Neural cell (in vitro differentiated cells): ENCODE data around the gene GSTM1. TPM values are rescaled to one million over a fixed set of nuclear protein-coding genes. Genes with fewer than 3 reads are reported as not detected.
"Not testable (repeated sequence)": the region's sequence is repeated elsewhere in the genome, so short reads cannot be mapped to it uniquely, and the experiment has no call there.

Experiments used
- H2AFZ ChIP-seq: fragments of 200-600, 300-800 bp; sonication (generic), shearing (Covaris generic); 2 replicates; pipeline ENCODE4 v1.6.0; 2014; ENCODE audit warnings: low read depth, mild to moderate bottlenecking, antibody characterized with exemption, low read length, moderate library complexity
- H3F3A ChIP-seq: fragments of 200-600 bp; shearing (Covaris generic); 2 replicates; pipeline ENCODE4 v1.6.1; 2016; ENCODE audit warnings: mild to moderate bottlenecking, moderate library complexity, mixed read lengths, antibody characterized with exemption, low read length; ENCODE audit not compliant: insufficient read depth, poor library complexity, severe bottlenecking
- H3K27ac ChIP-seq: fragments of 200-600, 300-800 bp; sonication (generic), shearing (Covaris generic); 2 replicates; pipeline ENCODE4 v1.5.1; 2014; ENCODE audit warnings: mild to moderate bottlenecking, low read length, moderate library complexity
- H3K27me3 ChIP-seq: fragments of 300-800, 200-600 bp; sonication (generic), shearing (Covaris generic); 2 replicates; pipeline ENCODE4 v1.6.0; 2014; ENCODE audit warnings: mild to moderate bottlenecking, low read depth, low read length, moderate library complexity; ENCODE audit not compliant: insufficient read depth
- H3K36me3 ChIP-seq: fragments of 300-800, 200-600 bp; sonication (generic), shearing (Covaris generic); 2 replicates; pipeline ENCODE4 v1.5.1; 2014; ENCODE audit warnings: mild to moderate bottlenecking, antibody characterized with exemption, low read length, moderate library complexity; ENCODE audit not compliant: insufficient read depth
- H3K4me2 ChIP-seq: fragments of 300-800, 200-600 bp; sonication (generic), shearing (Covaris generic); 2 replicates; pipeline ENCODE4 v1.6.0; 2014; ENCODE audit warnings: mild to moderate bottlenecking, low read length
- H3K4me3 ChIP-seq: fragments of 300-800, 200-600 bp; sonication (generic), shearing (Covaris generic); 2 replicates; pipeline ENCODE4 v1.5.1; 2014; ENCODE audit warnings: mild to moderate bottlenecking, low read length, moderate library complexity
- H3K79me2 ChIP-seq: fragments of 200-600 bp; shearing (Covaris generic); replicated peaks from 2 replicates; pipeline ENCODE4 v1.6.0; 2014; ENCODE audit warnings: mild to moderate bottlenecking, low read length, moderate library complexity; ENCODE audit not compliant: insufficient read depth
- H3K9ac ChIP-seq: fragments of 300-800, 200-600 bp; sonication (generic), shearing (Covaris generic); 2 replicates; pipeline ENCODE4 v1.6.1; 2016; ENCODE audit warnings: mild to moderate bottlenecking, low read length, mixed read lengths
- H3K9me2 ChIP-seq: fragments of 200-600 bp; shearing (Covaris generic); 2 replicates; pipeline ENCODE4 v1.6.1; 2016; ENCODE audit warnings: mild to moderate bottlenecking, low read length, mixed read lengths; ENCODE audit not compliant: insufficient read depth
- H3K9me3 ChIP-seq: fragments of 200-600, 300-800 bp; sonication (generic), shearing (Covaris generic); 2 replicates; pipeline ENCODE4 v1.6.1; 2016; ENCODE audit warnings: mild to moderate bottlenecking, mixed run types, low read length, moderate library complexity, mixed read lengths
- H4K20me1 ChIP-seq: fragments of 200-600 bp; shearing (Covaris generic); 2 replicates; pipeline ENCODE4 v1.6.1; 2016; ENCODE audit warnings: mild to moderate bottlenecking, mixed run types; ENCODE audit not compliant: insufficient read depth
- CTCF ChIP-seq: fragments of 450-650 bp; IDR thresholded peaks from 2 replicates; pipeline ENCODE4 v1.5.1; 2014; ENCODE audit warnings: antibody characterized with exemption, mild to moderate bottlenecking, moderate library complexity; ENCODE audit not compliant: poor library complexity, severe bottlenecking
- EP300 ChIP-seq: fragments of 450-650 bp; conservative IDR thresholded peaks from 2 replicates; pipeline ENCODE4 v1.6.1; 2014; ENCODE audit warnings: antibody characterized with exemption, mild to moderate bottlenecking, moderate library complexity; ENCODE audit not compliant: poor library complexity, severe bottlenecking
- EZH2 ChIP-seq: fragments of 200-600, 300-800 bp; shearing (Covaris generic), sonication (generic); IDR thresholded peaks from 2 replicates; pipeline ENCODE4 v1.6.1; 2014; ENCODE audit warnings: antibody characterized with exemption, low read length, borderline replicate concordance, mild to moderate bottlenecking; ENCODE audit not compliant: insufficient read depth, poor library complexity, severe bottlenecking
- MXI1 ChIP-seq: fragments of 450-650 bp; conservative IDR thresholded peaks from 2 replicates; pipeline ENCODE4 v1.6.1; 2014; ENCODE audit warnings: antibody characterized with exemption, mild to moderate bottlenecking; ENCODE audit not compliant: poor library complexity, severe bottlenecking
- POLR2AphosphoS5 ChIP-seq: IDR thresholded peaks from 2 replicates; pipeline ENCODE4 v1.6.1; 2012
- RAD21 ChIP-seq: fragments of 450-650 bp; conservative IDR thresholded peaks from 2 replicates; pipeline ENCODE4 v1.6.1; 2014; ENCODE audit warnings: antibody characterized with exemption, mild to moderate bottlenecking, moderate library complexity
- REST ChIP-seq: IDR thresholded peaks from 2 replicates; pipeline ENCODE4 v1.6.1; 2012; ENCODE audit warnings: borderline replicate concordance
- SMC3 ChIP-seq: fragments of 450-650 bp; conservative IDR thresholded peaks from 2 replicates; pipeline ENCODE4 v1.6.1; 2014; ENCODE audit warnings: antibody characterized with exemption, mild to moderate bottlenecking, moderate library complexity; ENCODE audit not compliant: poor library complexity
- TAF1 ChIP-seq: IDR thresholded peaks from 2 replicates; pipeline ENCODE4 v1.6.1; 2012; ENCODE audit warnings: low read depth
- polyA plus RNA-seq: library from polyadenylated mRNA; depleted of rRNA; stranded (reverse); fragments of >200 nt; gene quantifications from 2 replicates; pipeline ENCODE4 v1.2.3, GENCODE V29; 2014

The GSTM1 gene
- polyA plus RNA-seq, 1 donor from 2014 or later, result not detected

- Histone ChIP-seq H4K20me1 (no peaks in the 10 kb centered on the region), H3K79me2 (no peaks in the 10 kb centered on the region), H3K4me3 (no peak overlapping the region), H3K9ac (no peak overlapping the region), H3F3A (no peaks in the 10 kb centered on the region), H3K9me3 (no peaks in the 10 kb centered on the region), H2AFZ (no peak overlapping the region), H3K4me2 (no peak overlapping the region), H3K9me2 (no peaks in the 10 kb centered on the region), H3K27me3 (no peaks in the 10 kb centered on the region), H3K27ac (no peak overlapping the region), H3K36me3 (no peaks in the 10 kb centered on the region)
- TF ChIP-seq POLR2AphosphoS5 (no peak), EZH2 (no peak), REST (no peak), SMC3 (no peak), RAD21 (no peak), TAF1 (no peak), EP300 (no peak), CTCF (no peak), MXI1 (no peak)
Measured at GRCh38 chr1:109669246-109669948, 18.2 kb upstream of the GSTM1 start.

- H3K4me2 ChIP-seq, H3F3A ChIP-seq, H3K9ac ChIP-seq, H3K9me3 ChIP-seq, H4K20me1 ChIP-seq, H3K36me3 ChIP-seq, H2AFZ ChIP-seq, H3K27ac ChIP-seq, H3K79me2 ChIP-seq, H3K9me2 ChIP-seq, H3K4me3 ChIP-seq, H3K27me3 ChIP-seq: not testable (repeated sequence)
Measured at GRCh38 chr1:109669949-109670302, 17.7 kb upstream of the GSTM1 start.

GRCh38 chr1:109671067-109671466 is 16.6 kb upstream of the GSTM1 start:
- no peak overlapping the region for H3K4me3 ChIP-seq
- no peak overlapping the region for H2AFZ ChIP-seq
- H3K27ac ChIP-seq, result no peak overlapping the region
- H4K20me1 ChIP-seq, result no peaks in the 10 kb centered on the region
- TF ChIP-seq REST, result no peak
- H3K4me2 ChIP-seq, result no peak overlapping the region
- no peaks in the 10 kb centered on the region for H3K9me2 ChIP-seq
- H3K79me2 ChIP-seq, result no peaks in the 10 kb centered on the region
- H3K9ac ChIP-seq, result no peak overlapping the region
- H3K9me3 ChIP-seq, result no peaks in the 10 kb centered on the region
- H3K27me3 ChIP-seq, result no peaks in the 10 kb centered on the region
- no peaks in the 10 kb centered on the region for H3F3A ChIP-seq
- no peaks in the 10 kb centered on the region for H3K36me3 ChIP-seq

- not testable (repeated sequence) for H3F3A ChIP-seq, H3K36me3 ChIP-seq, H3K27me3 ChIP-seq, H3K4me3 ChIP-seq, H3K9ac ChIP-seq, H3K79me2 ChIP-seq, H4K20me1 ChIP-seq, H3K9me3 ChIP-seq, H2AFZ ChIP-seq, H3K4me2 ChIP-seq, H3K9me2 ChIP-seq, H3K27ac ChIP-seq
Measured at GRCh38 chr1:109673861-109674260, 13.8 kb upstream of the GSTM1 start.
